Middle frontal gyrus (tissue), 1 donor: ENCODE measurements around the gene OBSCN.
"Not testable (repeated sequence)": the region's sequence is repeated elsewhere in the genome, so short reads cannot be mapped to it uniquely, and the experiment has no call there.

Experiments used
- DNase-seq: peaks from one replicate; pipeline ENCODE4 v3.0.0-alpha.2; 2015; ENCODE audit warnings: low spot score; ENCODE audit errors: extremely low spot score

The OBSCN gene

DNA sequence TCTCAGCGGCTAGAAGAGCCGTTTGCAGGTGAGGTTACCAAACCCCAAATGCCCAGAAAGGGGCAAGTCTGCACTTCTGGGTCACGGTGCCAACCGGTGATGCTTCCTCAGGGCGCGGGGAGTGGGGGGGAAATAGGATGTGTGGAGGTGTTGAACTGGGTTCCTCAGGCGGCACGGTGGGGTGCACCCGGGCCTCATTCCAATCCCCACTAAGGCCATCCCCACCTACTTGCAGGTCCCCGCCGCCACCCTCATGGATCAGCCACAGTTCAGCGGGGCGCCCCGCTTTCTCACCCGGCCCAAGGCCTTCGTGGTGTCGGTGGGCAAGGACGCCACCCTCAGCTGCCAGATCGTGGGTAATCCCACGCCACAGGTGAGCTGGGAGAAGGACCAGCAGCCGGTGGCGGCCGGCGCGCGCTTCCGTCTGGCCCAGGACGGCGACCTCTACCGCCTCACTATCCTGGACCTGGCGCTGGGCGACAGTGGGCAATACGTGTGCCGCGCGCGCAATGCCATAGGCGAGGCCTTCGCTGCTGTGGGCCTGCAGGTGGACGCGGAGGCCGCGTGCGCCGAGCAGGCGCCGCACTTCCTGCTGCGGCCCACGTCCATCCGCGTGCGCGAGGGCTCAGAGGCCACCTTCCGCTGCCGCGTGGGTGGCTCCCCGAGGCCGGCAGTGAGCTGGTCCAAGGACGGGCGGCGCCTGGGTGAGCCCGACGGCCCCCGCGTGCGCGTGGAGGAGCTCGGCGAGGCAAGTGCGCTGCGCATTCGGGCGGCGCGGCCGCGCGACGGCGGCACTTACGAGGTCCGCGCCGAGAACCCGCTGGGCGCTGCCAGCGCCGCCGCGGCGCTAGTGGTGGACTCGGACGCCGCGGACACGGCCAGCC, 3.9 kb downstream of the OBSCN start:
- DNase-seq, result no peak

DNA sequence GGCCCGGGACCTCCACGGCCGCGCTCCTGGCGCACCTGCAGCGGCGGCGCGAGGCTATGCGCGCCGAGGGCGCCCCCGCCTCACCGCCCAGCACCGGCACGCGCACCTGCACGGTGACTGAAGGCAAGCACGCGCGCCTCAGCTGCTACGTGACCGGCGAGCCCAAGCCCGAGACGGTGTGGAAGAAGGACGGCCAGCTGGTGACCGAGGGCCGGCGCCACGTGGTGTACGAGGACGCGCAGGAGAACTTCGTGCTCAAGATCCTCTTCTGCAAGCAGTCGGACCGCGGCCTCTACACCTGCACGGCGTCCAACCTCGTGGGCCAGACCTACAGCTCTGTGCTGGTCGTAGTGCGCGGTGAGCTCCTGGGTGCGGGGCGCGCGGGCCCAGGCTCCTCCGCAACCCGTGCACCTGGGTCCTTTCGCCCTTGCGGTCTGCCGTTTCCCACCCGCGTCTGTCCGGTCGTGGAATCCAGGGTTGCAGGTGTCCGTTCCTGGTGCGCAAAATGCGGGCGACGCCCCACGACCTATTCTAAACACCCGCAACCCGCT, 4.6 kb downstream of the OBSCN start:
- no peak for DNase-seq

DNA sequence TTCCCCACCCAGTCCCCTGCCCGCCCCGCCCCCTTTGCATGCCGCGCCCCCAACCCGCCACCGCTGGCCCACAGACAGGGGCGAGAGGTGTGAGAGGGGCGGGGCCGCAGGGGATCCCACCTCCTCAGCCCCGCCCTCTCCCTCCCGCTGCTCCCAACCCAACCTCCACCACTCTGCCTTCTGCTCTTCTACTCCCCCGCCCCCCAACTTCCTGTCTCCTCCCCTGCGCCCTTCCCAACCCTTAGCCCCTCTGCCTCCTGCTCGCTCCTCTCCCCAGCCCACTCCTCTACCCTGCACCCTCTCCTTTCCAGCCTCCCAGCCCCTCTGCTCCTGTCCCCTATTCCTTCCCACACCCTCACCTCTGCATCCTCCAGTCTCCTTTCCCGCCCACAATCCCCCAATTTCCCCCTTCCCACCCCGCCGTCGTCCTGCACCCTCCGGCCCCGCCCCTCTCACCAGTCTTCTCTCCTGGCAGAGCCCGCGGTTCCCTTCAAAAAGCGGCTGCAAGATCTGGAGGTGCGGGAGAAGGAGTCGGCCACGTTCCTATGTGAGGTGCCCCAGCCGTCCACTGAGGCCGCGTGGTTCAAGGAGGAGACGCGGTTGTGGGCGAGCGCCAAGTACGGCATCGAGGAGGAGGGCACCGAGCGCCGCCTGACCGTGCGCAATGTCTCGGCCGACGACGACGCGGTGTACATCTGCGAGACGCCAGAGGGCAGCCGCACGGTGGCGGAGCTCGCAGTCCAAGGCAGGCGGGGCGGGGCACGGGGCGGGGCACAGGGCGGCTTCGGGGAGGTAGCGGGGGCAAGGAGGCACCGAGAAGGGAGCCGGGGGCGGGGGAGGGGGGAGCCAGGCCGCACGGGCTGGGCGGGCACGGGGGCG, 5.4 kb downstream of the OBSCN start:
- peak; percentile 17 for DNase-seq

DNA sequence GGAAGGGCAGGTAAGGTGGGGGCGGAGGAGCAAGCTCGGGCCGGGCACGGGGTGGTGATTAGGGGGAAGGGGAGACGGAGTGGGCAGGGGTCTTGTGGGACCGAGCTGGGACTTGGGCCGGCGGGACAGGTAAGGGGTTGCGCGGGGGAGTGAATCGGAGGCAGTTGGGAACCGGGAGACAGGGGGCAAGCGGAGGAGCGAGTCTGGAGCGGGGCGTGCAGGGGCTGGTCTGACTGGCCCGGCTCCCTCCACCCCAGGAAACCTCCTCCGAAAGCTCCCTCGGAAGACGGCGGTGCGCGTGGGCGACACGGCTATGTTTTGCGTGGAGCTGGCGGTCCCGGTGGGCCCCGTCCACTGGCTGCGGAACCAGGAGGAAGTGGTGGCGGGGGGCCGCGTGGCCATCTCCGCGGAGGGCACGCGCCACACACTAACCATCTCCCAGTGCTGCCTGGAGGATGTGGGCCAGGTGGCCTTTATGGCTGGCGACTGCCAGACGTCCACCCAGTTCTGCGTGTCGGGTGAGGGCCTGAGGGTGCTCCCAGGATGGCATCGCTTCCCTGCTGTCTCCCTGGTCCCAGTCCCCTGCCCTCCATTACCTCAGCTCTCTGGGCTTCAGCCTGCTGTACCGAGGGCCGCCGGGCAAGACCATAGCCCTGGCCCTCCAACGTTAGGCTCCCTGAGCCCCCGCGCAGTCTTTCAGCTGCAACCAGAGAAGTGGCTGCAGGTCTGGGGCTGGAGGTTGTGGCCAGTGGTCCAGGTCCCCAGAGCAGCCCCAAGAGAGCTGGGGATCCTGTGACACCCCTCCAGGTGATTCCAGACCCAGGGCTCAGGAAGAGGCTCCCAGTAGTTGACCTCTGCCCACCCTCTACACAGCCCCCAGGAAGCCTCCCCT, 6.3 kb downstream of the OBSCN start:
- DNase-seq, result no peak

DNA sequence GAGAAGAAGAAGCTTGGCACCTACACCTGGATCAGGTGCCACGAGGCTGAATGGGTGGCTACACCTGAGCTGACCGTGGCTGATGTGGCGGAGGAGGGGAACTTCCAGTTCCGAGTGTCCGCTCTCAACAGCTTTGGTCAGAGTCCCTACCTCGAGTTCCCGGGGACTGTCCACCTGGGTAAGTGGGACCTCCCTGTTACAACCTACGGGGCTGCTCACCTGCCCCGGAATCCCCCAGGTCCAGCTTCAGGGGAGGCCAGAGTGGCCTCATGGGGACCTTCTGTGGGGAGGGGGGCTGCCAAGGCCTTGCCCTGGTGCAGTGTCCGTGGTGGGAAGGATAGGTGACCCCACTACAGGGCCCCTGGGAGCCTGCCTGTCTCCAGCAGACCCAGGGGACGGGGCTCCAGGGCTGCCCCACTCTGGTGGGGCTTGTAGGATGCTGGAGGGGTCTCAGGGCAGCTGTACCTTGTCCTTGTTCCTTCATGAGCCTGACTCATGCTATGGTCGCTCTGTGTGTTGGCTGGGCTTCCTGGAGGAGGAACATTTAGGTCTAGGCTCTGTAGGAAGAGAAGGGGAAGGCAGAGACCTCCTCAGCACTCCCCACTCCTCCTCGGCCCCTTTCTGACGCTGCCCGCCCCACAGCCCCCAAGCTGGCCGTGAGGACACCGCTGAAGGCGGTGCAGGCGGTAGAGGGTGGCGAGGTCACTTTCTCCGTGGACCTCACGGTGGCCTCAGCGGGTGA, 7.2 kb downstream of the OBSCN start:
- no peak for DNase-seq

DNA sequence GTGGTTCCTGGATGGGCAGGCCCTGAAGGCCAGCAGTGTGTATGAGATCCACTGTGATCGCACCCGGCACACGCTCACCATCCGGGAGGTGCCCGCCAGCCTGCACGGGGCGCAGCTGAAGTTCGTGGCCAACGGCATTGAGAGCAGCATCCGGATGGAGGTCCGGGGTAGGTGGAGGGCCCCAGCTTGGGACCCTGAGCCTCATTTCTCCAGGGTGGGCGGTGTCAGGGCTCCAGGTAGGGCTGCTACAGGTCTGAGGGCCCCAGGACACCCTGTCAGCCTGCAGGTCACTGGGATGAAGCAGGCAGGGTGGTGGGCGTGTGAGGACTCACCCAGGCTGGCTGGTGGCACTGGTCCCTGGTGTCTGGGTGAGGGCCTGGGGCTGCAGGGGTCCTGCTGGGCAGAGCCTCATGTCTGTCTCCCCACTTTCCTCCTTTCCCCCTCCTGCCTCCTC, 7.8 kb downstream of the OBSCN start:
- DNase-seq, result no peak

DNA sequence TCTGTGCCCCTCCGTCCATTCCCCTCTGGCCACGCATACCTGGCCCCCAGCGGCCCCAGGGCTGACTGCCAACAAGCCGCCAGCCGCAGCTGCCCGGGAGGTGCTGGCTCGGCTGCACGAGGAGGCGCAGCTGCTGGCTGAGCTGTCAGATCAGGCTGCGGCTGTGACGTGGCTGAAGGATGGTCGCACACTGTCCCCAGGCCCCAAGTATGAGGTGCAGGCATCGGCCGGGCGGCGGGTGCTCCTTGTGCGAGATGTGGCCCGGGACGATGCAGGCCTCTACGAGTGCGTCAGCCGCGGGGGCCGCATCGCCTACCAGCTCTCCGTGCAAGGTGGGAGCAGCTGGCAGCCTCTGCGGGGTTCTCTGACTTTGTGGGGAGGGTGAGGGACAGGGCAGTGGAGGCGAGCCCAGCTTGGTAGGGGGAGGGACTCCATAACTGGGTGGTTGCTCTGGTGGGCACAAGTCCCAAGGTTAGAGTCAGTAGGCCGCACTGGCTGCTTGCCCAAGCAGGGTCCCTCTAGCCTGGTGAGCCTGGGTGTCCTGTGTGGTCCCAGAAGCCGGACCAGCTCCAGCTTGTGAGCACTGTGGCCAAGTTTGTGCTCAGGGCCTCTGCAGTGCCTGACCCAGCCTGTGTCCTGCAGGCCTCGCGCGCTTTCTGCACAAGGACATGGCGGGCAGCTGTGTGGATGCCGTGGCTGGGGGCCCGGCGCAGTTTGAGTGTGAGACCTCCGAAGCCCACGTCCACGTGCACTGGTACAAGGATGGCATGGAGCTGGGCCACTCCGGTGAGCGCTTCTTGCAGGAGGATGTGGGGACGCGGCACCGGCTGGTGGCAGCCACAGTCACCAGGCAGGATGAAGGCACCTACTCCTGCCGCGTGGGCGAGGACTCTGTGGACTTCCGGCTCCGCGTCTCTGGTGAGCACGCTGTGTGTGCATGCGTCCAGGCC, 8.8 kb downstream of the OBSCN start:
- DNase-seq, result no peak

DNA sequence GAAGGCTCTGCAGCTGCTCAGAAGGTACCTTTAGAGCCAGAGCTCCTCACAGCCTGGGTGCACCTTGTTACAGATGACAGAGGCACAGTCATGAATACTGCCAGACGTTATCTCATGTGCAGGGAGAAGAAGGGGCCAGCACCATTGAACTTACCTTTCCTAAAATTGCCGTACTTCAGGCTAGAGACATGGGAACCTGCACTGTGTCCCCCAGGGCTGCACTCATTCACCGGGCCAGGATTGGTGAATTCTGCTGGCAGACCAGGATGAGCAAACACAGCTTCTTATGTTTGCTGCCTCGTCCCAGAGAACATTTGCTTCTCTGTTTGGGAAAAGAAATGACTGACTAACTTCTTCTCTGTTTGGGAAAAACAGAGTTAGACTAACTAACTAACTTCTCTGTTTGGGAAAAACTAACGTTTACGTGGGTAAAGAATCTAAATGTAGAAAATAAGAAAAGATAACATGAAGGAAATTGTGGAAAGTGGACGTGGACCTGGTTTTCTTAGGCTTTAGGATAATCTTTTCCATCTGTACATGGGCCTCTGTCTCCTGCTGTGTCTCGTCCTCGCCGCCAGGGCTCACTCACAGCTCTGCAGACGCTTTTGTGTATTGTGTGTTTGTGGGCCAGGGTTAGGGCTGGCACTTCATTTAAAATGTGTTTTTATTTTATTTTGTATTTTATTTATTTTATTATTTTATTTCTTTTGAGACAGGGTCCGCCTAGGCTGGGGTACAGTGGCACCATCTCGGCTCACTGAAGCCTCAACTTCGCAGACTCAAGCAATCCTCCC, 9.9 kb downstream of the OBSCN start:
- no peak for DNase-seq

DNA sequence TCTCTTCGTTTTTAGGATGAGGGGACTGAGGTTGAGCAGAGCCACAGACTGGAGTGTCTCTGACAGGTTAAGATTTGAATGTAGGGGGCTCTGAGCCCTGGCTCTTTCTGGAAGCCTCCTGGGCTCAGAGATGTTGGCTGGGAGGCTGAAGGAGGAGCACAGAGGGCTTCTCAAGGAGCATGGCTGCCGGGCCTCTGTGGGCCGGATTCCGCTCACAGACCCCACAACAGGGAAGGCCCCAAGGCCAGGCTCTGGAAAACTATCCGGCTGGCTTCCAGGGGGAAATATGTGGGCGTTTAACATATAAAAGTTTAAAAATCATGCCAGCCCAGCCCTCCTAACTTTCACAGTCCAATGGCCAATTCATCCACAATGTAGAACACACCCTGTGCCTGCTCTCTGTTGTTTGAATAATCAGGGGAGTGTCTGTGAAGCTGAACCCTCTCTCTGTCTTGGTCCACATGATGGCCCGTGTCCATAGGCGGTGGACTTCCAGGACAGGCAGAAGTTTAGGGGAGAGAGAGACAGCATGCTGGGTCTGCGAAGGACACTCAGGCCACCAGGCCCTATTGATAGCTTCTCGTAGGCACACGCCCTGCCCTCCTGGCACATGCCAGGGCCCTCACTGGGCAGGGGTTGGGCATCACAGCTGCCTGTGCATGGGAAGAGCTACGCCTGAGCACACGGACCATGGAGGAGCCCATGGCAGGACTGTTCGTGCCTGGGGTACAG, 10.8 kb downstream of the OBSCN start:
- DNase-seq, result no peak

DNA sequence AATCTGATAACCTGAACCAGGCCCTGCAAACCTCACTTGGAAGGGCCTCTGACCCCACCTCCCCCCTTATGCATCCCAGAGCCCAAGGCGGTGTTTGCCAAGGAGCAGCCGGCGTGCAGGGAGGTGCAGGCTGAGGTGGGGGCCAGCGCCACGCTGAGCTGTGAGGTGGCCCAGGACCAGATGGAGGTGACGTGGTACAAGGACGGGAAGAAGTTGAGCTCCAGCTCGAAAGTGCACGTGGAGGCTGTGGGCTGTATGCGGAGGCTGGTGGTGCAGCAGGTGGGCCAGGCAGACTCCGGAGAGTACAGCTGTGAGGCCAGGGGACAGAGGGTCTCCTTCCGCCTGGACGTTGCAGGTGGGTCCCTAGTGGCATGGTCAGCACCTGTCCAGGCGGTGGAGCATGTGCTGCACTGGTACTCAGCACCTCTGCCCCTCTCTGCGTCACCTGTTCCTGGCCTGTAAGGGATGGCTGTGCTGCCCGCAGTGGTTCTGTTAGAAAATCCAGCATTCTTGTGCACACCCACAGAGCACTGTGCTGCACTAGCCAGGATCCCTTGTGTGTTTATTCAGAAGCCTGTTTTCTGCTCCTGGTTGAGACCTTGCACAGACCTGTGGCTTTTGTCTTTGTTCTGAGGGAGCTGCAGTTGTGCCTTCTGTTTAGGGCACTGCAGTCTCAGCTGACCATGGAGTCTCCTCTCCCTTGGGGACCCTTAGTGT, 11.6 kb downstream of the OBSCN start:
- DNase-seq, result no peak

DNA sequence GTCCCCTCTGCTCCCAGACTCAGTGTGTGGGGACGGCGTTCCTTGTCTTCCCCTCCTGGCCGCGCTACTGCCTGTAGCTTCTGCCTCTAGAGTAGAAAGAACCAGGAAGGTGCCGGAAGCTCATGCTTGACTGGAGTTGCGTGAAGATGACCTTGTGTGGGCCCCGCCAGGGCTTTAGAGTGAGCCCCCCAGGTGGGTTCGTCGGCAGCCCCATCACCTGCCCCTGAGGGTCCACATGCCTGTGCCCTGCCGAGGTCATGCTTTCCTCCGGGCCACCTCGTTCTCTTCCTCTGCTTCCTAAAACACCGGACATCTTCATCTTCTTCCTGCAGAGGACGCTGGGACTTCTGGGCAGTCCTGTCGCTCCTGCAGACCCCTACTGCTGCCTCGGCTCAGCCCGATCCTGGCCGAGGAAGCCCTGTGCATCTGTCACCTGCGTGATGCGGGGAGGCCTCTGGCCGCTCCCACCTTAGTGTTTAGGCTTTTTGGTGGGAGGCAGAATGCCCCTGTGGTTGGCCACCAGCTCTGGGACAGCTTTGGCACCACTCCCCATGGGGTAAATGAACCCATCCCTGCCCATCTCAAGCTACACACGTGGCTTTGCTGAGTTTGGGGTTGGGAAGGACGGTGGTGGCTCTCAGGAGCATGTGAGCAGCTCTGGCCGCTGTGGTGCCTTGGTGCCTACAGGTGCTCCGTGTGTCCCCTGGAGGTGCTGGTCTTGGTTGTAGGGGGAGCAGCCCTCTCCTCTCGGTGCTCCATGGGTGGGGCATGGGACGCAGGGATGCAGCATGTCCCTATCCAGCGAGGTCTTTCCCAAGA, 12.3 kb downstream of the OBSCN start:
- DNase-seq, result no peak

DNA sequence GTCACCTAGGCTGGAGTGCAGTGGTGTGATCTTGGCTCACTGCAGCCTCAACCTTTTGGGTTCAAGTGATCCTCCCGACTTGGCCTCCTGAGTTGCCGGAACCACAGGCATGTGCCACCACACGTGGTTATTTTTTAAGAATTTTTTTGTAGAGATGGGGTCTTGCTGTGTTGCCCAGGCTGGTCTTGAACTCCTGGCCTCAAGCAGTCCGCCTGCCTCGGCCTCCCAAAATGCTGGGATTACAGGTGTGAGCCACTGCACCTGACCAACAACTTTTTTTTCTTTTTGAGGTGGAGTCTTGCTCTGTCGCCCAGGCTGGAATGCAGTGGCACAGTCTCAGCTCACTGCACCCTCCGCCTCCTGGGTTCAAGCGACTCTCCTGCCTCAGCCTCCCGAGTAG, 13.3 kb downstream of the OBSCN start:
- DNase-seq, result not testable (repeated sequence)

DNA sequence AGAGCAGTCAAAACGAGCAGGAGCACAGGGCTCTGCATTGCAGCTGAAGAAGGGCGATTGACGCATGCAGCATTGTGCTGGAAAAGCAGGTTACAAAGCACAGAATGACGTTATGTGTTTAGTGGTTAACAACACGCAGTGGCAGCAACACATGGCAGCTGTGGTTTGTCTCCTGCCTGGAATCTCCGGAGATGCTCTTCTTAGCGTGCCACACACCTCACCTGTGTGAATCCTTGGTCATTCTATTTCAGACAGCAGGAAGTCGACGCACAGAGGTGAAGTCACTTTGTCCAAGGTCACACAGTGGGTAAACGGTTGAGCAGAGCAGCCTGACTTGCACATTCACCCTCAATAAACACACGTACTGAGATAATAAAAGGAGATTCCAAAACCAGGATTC, 14.7 kb downstream of the OBSCN start:
- no peak for DNase-seq

DNA sequence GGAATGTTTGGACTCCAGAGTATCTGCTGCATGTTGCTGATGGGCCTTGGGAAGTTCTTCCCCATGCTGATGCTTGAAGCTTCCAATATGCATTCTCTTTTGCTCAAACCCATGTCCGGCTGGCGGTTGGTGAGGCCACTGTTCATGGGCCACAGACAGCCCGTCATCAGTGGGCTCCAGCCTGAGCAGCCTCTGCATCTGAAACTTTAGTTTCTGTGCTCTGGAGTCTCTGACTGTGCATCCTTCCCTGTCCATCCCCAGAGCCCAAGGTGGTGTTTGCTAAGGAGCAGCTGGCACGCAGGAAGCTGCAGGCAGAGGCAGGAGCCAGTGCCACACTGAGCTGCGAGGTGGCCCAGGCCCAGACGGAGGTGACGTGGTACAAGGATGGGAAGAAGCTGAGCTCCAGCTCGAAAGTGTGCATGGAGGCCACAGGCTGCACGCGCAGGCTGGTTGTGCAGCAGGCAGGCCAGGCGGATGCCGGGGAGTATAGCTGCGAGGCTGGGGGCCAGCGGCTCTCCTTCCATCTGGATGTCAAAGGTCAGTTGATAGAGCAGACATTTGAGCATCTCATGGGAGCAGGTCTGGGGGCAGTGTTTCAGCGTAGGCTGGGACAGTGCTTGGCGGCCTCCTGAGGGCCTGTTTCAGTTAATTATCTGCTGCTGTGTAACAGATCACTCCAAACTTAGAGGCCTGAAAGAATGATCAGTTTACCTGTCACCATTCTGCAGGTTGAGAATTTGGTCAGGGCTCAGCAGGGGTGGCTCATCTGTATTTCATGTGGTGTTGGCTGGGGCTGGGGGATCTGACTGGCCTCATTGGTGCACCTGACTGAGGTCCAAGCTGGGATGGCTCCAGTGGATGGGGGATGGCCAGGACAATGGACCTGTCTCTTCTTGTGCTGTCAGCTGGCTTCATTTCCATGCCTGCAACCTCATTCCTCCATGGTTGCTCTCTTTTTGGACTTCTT, 16.6 kb downstream of the OBSCN start:
- DNase-seq, result no peak

DNA sequence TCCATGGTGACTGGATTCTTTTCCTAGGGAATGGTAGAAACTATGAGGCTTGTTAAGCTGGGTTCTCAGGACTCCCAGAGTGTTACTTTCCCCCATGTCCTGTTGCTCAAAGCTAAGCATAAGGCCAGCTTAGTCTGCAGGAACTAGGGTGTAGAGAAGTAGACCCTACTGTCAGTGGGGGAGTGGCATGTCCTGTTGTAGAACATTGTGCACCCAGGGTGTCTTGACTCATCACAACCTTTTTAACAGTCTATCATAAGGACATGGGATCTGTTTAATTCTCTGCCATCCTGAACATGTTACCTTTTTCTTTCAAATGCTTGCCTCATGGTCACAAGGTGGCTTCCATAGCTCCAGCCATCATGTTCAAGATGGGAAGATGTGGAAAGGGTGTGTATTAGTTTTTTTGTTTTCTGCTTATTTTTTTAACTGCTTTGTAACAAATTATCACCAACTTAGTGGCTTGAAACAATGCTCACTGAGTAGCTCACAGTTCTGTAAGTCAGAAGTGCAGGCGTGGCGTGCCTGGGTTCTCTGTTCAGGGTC, 17.4 kb downstream of the OBSCN start:
- DNase-seq, result no peak
